Globus pallidus (tissue), 1 donor: ENCODE measurements around the gene BANP.
"Not testable (repeated sequence)": the region's sequence is repeated elsewhere in the genome, so short reads cannot be mapped to it uniquely, and the experiment has no call there.

Experiments used
- DNase-seq: peaks from one replicate; pipeline ENCODE4 v3.0.0-alpha.2; 2015; ENCODE audit warnings: low spot score

Gene BANP

DNA sequence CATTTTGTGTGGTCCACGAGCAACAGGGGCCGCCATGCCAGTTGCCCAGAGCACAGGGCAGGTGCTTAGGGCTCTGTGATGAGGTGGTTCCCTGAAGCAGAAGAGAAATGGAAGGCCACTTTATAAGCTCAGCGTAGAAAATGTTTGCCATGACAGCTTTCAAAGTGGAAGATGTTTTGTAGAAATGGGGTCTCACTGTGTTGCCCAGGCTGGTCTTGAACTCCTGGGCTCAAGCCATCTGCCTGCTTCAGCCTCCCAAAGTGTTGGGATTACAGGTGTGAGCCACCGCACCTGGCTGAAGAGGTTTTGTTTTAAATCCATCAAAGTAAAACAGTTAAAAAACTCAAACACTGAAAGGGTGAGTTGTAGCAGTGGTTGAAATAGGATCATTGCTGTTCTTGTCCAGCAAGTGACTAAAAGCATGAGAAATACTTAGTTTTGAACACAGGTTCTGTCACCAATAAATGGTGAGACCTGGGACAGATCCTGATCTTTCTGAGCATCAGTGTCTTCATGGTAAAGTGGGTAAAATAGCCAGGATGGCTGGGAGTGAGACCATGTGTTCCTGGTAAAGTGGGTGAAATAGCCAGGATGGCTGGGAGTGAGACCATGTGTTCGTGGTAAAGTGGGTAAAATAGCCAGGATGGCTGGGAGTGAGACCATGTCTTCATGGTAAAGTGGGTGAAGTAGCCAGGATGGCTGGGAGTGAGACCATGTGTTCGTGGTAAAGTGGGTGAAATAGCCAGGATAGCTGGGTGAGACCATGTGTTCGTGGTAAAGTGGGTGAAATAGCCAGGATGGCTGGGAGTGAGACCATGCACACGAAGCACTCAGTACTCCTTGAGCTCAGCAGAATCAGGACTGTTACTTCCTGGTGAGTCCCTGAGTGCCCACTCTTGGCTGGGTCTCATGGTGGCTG, 46.0 kb downstream of the BANP start:
- DNase-seq, result no peak

DNA sequence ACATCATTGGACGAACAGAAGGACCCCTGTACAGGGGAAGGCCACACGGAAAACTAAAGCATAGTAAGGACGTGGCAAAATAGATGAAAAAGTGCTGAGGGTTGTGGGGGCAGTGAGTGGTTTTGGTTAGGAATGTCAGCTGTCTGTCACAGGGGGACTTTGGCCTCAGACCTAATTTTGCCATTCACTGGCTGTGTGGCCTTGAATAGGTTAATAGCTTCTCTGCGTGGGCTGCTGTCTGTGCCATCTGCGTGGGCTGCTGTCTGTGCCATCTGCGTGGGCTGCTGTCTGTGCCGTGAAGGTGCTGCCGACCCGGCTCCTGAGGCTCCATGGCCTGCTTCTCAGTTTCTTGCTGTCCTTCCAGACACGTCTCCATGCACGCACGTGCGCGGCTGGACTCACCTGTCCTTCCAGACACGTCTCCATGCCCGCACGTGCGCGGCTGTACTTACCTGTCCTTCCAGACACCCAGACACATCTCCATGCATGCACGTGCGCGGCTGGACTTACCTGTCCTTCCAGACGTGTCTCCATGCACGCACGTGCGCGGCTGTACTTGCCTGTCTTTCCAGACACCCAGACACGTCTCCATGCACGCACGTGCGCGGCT, 47.1 kb downstream of the BANP start:
- not testable (repeated sequence) for DNase-seq

DNA sequence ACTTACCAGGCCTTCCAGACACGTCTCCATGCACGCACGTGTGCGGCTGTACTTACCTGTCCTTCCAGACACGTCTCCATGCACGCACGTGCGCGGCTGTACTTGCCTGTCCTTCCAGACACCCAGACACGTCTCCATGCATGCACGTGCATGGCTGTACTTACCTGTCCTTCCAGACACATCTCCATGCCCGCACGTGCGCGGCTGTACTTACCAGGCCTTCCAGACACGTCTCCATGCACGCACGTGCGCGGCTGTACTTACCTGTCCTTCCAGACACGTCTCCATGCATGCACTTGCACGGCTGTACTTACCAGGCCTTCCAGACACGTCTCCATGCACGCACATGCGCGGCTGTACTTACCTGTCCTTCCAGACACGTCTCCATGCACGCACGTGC, 47.8 kb downstream of the BANP start:
- DNase-seq, result not testable (repeated sequence)

DNA sequence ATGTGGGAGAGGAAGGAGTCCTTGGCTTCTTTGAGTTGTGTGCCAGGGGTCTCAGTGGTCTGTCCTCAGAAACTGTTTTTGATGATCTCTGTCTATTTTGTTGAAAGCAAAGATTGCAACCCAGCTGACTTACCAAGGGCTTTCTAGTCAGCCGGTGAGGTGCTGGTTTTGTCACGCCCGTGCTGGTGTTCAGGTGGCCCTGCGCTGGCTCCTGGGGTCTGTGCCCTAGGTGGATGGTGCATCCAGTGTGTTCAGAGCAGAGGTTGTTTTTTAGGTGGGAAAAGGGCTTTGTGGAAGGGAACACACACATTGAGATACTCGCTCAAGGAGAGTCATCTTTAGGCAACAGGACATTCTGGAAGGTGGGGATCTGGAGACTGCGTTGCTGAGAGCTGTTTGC, 51.0 kb downstream of the BANP start:
- no peak for DNase-seq

DNA sequence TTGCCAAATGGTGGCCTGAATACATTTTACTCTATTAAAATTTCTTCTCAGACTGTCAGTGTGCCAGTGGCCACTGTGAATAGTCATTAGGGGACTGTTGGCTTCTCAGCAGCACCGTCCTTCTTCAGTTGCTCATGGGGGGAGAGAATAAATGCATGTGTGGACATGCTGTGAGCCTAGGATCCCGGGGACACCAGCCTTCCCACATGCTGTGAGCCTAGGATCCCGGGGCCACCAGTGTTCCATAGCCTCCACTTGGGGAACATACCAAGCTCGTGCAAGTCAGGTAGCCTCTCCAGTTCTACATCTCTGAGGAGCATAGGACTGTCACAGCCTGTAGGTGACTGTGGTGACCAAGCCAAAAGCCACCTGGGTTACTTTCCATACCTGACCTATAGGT, 51.5 kb downstream of the BANP start:
- DNase-seq, result no peak

DNA sequence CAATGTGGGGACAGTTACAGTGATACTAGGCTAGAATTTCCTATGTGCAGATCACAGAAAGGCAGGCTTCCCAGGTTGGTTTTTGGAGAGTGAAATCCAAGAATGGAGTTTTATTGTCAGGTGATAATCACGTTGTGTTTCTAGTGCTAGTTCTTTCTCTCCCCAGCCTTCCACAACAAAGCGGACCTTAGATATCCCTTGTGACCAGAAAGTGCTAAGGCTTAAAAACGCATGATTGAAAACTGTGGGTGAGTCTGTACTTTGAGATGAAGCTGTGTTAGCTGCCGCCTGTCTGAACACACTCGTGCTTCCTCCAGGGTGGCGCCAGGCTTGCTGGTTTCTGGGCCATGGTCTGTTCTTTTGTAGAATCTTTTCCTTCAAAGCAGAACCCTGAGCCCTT, 52.1 kb downstream of the BANP start:
- no peak for DNase-seq

DNA sequence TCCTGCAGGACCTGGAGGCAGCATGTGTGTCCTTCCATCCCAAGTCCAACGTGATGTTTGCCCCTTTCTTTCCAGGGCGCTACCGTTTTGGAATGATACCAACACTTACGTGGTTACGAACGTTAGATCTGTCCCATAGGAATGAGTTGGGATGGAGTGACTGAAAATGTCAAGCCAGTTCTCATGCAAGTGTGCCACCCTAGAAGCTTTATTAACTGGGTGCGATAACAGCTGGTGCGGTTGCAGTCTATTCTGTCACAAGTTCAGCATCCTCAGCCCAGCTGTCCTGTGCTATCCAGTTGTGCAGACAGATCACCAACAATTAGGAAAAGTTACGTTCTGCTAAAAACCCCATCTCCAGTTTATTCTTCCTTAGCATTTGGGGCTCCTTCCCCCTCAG, 52.5 kb downstream of the BANP start:
- no peak for DNase-seq

DNA sequence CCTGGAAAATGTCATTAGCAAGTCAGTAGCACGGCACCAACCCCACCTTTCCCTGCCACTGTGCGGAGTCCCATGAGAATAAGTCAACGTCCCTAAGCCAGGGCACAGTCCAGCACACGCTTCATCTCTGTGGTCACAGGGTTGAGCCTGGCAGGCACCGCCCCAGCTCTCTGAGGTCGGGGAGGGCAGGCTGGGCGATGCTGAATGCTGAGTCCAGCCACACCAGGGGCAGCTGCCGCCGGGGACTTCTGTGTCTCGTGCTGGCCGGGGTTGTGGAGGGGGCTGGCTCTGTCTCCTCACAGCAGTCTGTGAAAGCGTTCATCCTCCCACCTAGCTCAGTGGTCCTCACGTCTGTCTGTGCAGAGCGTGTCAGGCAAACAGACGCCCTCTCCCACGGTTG, 53.2 kb downstream of the BANP start:
- no peak for DNase-seq

DNA sequence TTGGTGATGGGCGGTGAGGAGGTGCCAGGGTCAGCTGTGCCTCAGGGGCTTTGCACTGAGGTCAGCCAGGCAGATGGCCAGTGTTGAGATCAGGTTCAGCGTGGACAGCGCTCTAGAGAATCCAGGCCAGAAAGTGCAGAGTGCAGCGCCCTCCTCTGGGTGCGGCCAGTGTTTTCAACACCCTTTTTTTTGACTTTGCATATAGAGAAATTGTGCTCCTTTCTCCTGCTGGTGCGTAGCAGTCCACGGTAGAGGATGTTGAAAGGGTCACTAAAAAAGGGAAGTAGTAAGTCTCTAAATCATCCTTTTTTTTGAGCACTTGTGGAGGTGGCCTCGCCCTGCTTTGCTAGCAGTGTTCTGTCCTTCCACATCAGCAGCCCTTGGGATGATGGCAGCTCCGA, 53.9 kb downstream of the BANP start:
- DNase-seq, result no peak

DNA sequence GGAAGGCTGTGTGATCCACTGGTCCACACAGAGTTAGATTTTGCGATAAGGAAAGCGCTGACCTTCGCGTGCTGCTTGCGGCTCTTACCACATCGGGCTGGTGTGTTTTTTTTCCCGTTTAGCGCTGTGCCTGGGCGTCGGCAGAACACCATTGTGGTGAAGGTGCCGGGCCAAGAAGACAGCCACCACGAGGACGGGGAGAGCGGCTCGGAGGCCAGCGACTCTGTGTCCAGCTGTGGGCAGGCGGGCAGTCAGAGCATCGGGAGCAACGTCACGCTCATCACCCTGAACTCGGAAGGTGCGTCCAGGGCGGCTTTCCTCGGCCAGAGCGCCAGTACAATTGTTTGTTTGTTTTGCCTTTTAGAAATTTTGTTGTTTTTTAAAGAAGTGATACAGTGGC, 54.7 kb downstream of the BANP start:
- DNase-seq, result no peak

DNA sequence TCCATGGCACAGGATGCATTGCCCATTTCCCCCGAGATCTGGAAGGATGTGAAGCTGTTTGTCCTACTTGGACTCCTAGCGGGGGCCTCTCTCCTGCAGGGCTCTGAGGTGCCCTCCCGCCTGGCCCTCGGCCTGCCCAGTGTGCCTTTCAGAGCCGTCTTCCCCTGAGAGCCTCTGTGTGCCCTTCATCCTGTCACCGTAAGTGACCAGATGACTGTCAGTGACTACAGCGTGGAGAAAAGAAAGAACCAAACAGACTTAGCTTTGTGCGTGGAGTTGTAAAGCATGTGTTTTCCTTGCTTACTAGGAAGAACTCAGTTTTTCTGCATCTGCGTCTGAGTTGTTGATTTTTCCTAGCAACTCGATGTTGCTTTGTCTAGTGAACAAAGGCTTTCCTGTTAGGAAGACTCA, 56.1 kb downstream of the BANP start:
- DNase-seq, result peak; percentile 81

DNA sequence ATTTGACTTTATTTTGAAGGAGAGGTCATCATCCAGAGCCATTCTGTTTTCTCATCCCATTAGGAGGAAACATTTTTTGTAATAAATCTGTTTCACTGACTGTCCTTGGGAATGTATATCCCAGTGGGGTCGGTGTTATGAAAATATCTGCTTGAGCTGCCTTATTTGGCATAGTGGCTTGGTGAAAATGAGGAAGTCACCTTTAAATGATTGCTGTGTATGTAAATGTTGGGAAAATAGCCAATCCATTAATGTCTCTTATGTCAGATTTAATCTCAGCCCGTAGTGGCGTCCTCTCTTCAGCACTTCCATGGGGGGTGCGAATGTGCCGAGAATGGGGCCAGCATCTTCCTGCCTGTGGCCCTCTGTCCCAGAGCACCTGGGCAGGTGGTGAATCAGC, 57.6 kb downstream of the BANP start:
- no peak for DNase-seq

DNA sequence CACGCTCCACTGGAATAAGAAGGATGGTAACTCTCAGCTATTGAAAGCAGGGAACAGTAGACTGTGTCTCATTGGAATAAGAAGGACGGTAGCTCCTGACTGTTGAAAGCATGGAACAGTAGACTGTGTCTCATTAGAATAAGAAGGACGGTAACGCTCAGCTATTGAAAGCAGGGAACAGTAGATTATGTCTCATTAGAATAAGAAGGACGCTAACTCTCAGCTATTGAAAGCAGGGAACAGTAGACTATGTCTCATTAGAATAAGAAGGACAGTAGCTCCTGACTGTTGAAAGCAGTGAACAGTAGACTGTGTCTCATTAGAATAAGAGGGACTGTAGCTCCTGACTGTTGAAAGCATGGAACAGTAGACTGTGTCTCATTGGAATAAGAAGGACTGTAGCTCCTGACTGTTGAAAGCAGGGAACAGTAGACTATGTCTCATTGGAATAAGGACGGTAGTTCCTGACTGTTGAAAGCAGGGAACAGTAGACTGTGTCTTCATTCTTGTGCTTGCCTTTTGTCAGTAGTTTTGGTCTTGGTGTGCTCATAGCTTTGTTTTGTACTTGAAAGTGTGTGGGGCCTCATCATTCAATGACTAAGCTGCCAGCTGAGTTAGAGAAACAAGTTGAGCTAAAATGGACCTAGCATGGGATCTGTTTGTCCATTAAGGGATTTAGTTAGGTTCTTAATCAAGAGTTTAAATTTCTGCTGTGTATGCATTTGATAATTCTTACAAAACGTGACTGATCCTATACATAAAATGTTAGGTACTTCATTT, 58.5 kb downstream of the BANP start:
- DNase-seq, result no peak

DNA sequence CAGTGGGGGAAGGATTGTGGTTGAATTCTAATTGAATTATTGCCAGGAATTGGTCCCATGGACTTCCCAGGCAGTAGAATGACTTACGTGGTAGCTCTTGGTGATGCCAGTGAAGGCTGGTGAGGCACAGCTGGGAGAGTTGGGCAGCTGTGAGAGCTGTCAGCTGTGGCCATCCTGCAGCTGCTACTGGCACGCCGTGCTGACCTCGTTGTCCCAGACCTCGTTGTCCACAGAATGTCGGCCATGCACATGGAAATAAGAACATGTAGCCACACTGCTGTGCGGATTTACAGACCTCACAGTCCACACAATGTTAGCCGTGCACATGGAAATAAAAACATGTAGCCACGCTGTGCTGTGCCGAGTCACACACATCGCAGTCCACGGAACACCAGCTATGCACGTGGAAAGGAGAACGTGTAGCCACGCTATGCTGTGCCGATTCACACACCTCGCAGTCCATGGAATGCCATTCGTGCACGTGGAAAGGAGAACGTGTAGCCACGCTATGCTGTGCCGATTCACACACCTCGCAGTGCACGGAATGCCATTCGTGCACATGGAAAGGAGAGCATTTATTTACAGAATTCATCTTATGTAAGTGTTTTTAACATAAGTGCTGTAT, 59.2 kb downstream of the BANP start:
- DNase-seq, result peak; percentile 27

DNA sequence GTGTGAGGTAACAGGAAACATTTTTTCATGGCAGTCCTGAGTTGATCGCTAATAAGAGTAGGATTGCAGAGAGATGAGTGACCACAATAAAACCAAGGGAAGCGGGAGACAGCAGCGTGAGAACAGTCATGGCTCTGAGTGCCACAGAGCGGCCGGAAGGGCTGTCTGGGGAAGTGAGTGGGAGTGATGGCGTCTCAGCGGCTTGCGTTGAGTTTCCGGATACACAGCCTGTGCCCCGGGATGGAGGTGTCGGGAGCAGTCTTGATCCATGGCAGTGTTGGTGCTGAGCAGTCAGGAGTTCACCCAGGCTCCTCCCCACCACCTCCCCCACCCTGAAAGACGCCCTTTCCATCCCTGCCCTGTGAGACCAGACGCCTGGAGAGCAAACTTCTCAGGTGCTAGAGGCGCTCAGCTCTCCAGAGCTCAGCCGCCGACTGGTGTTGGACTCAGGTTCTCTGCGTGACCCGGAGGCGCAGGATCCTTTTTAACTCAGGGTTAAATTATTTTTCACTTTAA, 59.8 kb downstream of the BANP start:
- DNase-seq, result no peak

DNA sequence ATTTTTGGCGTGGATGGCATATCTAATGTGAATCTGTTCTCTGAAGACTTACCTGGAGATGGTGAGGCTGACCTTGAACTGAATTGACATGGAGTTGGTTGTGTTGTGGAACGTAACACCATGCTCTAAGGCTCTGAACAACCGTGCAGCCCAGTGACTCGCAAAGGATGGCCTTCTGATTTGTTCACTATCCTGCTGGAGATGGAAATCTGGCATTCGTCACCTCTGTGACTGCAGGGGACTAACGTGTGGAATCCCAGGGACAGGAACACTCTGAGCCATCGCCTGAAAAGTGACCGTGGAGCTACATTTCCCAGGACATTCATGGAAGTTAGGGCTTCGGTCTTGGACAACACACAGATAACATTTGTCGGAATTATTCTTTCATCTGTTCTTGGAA, 61.1 kb downstream of the BANP start:
- no peak for DNase-seq

DNA sequence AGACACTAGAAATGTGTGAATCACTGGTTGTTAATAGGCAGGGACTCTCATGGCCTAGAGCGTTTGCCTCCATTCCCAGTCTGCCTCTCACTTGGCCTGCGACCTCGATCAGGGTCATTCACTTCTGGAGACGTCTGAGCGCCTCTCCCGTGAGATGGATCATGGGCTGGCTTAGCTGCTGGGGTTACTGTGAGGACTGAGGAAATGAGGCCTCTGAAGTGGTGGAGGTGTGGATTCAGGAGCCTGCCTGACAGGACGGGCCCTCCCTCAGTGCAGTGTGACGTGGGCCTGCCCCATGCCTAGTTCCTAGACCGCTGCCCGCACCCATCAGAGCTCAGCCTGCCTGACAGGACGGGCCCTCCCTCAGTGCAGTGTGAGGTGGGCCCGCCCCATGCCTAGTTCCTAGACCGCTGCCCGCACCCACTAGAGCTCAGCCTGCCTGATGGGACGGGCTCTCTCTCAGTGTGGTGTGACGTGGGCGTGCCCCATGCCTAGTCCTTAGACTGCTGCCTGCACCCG, 61.9 kb downstream of the BANP start:
- no peak for DNase-seq

DNA sequence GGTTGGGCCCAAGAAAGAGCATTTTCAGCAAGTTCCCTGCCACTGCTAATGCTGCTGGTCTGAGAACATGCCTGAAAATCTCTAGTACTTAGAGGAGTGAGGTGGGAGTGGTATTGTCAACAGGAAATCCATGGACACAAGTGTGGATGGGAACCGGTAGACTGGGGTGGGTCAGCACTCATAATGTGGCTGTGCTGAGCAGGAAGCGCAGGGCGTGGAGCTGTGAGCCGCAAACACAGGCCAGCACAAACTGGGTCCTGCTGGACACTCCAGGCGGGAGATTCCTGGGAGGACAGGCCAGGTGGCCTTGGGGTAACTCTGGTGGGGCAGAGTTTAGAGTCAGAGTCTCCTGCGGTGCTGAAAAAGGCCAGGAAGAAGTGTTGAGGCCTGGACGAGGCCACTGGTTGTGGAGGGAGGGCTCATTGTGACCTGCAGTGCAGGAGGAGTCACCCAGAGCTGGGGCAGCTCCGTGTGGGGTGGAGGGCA, 62.6 kb downstream of the BANP start:
- no peak for DNase-seq

DNA sequence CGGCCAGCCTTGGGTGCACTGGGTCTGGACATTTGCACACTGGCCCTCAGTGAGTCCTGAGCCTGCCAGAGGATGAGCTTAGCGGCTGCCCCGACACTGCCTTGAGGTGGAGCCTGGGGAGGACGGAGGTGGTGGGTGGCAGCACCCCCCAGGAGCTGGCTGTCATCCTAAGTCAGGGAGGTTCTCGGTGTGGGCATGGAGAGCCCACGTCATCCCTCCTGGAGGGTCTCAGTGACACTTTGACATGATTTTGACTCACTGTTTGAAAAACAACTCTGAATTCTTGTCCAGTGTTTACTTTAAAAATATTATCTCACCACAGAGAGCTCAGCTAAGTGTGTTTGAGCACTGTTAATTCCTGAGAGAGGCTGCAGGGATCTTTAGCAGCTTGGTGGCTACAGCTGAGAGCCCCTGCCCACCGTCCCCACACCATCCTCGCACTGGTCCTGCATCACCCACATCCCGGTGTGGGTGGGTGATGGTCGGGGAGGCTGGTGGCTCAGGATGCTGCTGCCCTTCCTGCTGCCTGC, 63.1 kb downstream of the BANP start:
- no peak for DNase-seq

DNA sequence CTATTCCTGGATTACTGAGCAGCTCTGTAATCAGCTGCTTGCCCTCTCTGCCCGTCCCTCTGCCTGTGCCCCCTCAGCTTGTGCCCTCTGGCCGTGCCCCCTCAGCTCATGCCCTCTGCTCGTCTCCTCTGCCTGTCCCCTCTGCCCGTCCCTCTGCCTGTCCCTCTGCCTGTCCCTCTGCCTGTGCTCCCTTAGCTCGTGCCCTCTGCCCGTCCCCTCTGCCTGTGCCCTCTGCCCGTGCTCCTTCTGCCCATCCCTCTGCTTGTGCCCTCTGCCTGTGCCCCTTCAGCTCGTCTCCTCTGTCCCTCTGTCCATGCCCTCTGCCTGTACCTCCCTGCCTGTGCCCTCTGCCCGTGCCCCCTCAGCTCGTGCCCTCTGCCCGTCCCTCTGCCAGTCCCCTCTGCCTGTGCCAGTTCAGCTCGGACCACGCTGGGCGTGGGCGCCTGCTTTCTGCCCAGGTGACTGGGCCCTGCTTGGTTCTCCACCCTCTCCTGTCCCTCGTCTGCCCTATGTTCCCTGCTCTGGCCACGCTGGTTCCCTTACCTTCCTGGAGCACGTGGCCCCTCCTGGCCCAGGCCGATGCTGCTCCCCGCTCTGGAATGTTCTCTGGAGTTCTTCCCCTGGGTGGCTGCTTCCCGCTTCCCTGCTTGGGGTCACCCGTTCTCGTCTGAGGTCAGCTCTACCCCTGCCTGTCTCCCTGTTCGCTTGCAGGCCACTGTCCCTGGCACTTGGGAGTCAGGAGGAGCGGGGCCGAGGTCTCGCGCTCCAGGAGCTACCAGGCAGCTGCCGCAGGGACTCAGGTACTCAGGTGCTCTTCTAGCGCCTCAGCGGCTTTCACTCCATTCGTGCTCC, 63.9 kb downstream of the BANP start:
- DNase-seq, result no peak

DNA sequence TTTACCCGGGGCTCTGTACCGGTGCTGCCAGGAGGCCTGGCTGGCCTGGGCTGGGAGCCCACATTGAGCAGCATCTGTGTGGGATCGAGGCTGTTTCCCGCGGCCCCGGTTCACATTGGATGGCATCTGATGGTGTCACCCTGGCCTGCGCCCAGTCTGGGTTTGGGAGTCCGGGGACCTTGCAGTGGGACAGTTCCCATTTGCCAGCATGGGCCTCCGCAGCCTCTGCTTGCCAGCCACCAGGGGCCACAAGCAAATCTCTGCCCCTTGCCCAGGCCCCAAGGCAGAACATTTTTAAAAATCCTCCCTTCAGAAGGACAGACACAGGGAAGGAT, 64.5 kb downstream of the BANP start:
- DNase-seq, result no peak
